ENCODE results near the gene IRF1. TPM values are rescaled to one million over a fixed set of nuclear protein-coding genes. Genes with fewer than 3 reads are reported as not detected.

Gene IRF1
- total and polyA plus RNA-seq, 2 experiments from 2014 or later = 5.7 to 6.0 TPM

- H3K4me3 ChIP-seq = no peak overlapping the region
- no peak for DNase-seq (ENCODE audit: low read depth in 1 of 2, low spot score in 1 of 2)
- TF ChIP-seq, protein P1, sequence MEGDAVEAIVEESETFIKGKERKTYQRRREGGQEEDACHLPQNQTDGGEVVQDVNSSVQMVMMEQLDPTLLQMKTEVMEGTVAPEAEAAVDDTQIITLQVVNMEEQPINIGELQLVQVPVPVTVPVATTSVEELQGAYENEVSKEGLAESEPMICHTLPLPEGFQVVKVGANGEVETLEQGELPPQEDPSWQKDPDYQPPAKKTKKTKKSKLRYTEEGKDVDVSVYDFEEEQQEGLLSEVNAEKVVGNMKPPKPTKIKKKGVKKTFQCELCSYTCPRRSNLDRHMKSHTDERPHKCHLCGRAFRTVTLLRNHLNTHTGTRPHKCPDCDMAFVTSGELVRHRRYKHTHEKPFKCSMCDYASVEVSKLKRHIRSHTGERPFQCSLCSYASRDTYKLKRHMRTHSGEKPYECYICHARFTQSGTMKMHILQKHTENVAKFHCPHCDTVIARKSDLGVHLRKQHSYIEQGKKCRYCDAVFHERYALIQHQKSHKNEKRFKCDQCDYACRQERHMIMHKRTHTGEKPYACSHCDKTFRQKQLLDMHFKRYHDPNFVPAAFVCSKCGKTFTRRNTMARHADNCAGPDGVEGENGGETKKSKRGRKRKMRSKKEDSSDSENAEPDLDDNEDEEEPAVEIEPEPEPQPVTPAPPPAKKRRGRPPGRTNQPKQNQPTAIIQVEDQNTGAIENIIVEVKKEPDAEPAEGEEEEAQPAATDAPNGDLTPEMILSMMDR (IDR thresholded peaks at IDR 0.05; ENCODE audit: low read depth, low read length) = no peak
These were observed 57.4 kb downstream of the IRF1 start for GRCh38 chr5:132433141-132433540.

DNA sequence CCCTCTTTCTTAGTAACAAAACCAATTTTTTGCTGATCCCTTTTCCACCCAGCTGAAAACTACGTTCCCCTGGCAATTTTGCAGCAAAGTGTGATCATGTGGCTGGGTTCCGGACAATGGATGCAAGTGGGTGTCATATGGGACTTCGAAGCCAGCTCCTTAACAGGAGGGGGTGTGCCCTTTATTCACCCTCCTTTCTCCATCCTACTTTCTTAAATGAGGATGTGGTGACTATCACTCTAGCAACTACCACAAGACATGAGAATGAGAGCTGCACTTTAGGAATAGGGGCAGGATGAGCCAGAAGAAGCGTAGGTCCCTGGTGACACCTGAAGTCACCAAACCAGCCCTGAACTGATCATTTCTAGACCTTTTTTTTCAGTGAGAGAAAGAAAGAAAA lies 58.9 kb downstream of the IRF1 start:
- no peaks in the 10 kb centered on the region for H3K27me3 ChIP-seq
- H3K36me3 ChIP-seq = no peaks in the 10 kb centered on the region
- H3K4me3 ChIP-seq = no peak overlapping the region
- H3K9me3 ChIP-seq (ENCODE audit: low read depth) = no peaks in the 10 kb centered on the region
- H3K4me1 ChIP-seq (ENCODE audit: low read depth) = peaks cover 12% of the 10 kb centered on the region
- no peak overlapping the region for H3K27ac ChIP-seq
- TF ChIP-seq, protein P1 (IDR thresholded peaks at IDR 0.05; ENCODE audit: low read depth, low read length) = no peak
- DNase-seq (ENCODE audit: low read depth in 1 of 2, low spot score in 1 of 2) = no peak

More at GRCh38 chr5:132433141-132433540, 57.4 kb downstream of the IRF1 start:
- peaks cover 11% of the 10 kb centered on the region for H3K4me1 ChIP-seq (ENCODE audit: low read depth)
- no peaks in the 10 kb centered on the region for H3K27me3 ChIP-seq
- H3K27ac ChIP-seq = no peak overlapping the region
- no peaks in the 10 kb centered on the region for H3K9me3 ChIP-seq (ENCODE audit: low read depth)
- H3K36me3 ChIP-seq = no peaks in the 10 kb centered on the region

Other genes starting within 250 kb of the IRF1 start
- 22.0 and 23.1 TPM in 2 replicates for gene PDLIM4, start 233.1 kb downstream of the IRF1 start, total RNA-seq
- 32.7 and 59.9 TPM in 2 replicates for gene PDLIM4, start 233.1 kb downstream of the IRF1 start, polyA plus RNA-seq
- gene SLC22A4, start 196.4 kb downstream of the IRF1 start, total RNA-seq = 0.27 and 0.53 TPM in 2 replicates
- 0.32 and 1.0 TPM in 2 replicates for gene SLC22A4, start 196.4 kb downstream of the IRF1 start, polyA plus RNA-seq
- gene SLC22A5, start 121.1 kb downstream of the IRF1 start, total RNA-seq = 6.4 and 6.5 TPM in 2 replicates
- 3.0 and 3.6 TPM in 2 replicates for gene SLC22A5, start 121.1 kb downstream of the IRF1 start, polyA plus RNA-seq
- not detected in 2 replicates for gene IL5, start 52.7 kb upstream of the IRF1 start, total RNA-seq
- gene IL5, start 52.7 kb upstream of the IRF1 start, polyA plus RNA-seq = not detected in 2 replicates
- 10.4 and 13.4 TPM in 2 replicates for gene RAD50, start 66.2 kb upstream of the IRF1 start, total RNA-seq
- 27.3 and 36.6 TPM in 2 replicates for gene RAD50, start 66.2 kb upstream of the IRF1 start, polyA plus RNA-seq
- not detected in 2 replicates for gene IL13, start 167.4 kb upstream of the IRF1 start, total RNA-seq
- gene IL13, start 167.4 kb upstream of the IRF1 start, polyA plus RNA-seq = not detected in 2 replicates
- gene IL4, start 183.2 kb upstream of the IRF1 start, total RNA-seq = not detected in 2 replicates
- gene IL4, start 183.2 kb upstream of the IRF1 start, polyA plus RNA-seq = not detected in 2 replicates
- 4.8 and 5.4 TPM in 2 replicates for gene KIF3A, start 246.8 kb upstream of the IRF1 start, total RNA-seq
- gene KIF3A, start 246.8 kb upstream of the IRF1 start, polyA plus RNA-seq = 10.5 and 13.4 TPM in 2 replicates